ENCODE measurements around the gene GKN2.

DNA sequence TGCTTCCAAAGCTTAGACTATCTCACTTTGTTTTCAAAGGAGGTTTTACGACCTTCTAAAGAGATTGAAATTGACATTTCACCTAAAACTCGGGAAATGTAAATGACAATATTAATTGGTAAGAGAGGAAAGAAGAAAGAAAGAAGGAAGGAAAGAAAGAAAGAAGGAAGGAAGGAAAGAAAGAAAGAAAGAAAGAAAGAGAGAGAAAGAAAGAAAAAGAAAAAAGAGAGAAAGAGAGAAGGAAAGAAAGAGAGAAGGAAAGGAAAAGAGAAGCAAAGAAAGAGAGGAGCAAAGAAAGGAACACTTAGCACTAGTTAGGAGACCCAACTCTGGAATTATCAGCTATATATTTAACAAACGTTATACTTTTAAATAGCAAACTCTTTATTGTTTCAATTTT lies 25.4 kb upstream of the GKN2 start:
- TF ChIP-seq TP53 (CRISPR knock-in tag; IDR thresholded peaks at IDR 0.05) (no peak), ZNF121 (CRISPR knock-in tag; IDR thresholded peaks at IDR 0.05) (no peak), ELF4 (CRISPR knock-in tag; IDR thresholded peaks at IDR 0.05; ENCODE audit: low read depth) (no peak), ATF2 (CRISPR knock-in tag; IDR thresholded peaks at IDR 0.05; ENCODE audit: borderline replicate concordance, low read depth) (no peak), CTCF (IDR thresholded peaks at IDR 0.05) (no peak), NR1H2 (CRISPR knock-in tag; IDR thresholded peaks at IDR 0.05) (no peak), NFATC4 (CRISPR knock-in tag; IDR thresholded peaks at IDR 0.05) (no peak), ATF3 (CRISPR knock-in tag; conservative IDR thresholded peaks at IDR 0.05) (no peak), RELA (CRISPR knock-in tag; IDR thresholded peaks at IDR 0.05; ENCODE audit: borderline replicate concordance) (no peak)
- TF ChIP-seq, protein P1, sequence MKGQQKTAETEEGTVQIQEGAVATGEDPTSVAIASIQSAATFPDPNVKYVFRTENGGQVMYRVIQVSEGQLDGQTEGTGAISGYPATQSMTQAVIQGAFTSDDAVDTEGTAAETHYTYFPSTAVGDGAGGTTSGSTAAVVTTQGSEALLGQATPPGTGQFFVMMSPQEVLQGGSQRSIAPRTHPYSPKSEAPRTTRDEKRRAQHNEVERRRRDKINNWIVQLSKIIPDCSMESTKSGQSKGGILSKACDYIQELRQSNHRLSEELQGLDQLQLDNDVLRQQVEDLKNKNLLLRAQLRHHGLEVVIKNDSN (CRISPR knock-in tag; IDR thresholded peaks at IDR 0.05) = no peak

Data from WTC11 (cell line).